ENCODE results near the gene LDB2.

GRCh38 chr4:16588651-16589050, 309.8 kb downstream of the LDB2 start:
- TF ChIP-seq CTCF (conservative IDR thresholded peaks at IDR 0.05; ENCODE audit: low read depth, low read length), result no peak
- no peak for TF ChIP-seq EZH2phosphoT487 (IDR thresholded peaks at IDR 0.05; ENCODE audit: borderline replicate concordance, low read length)
- TF ChIP-seq EZH2 (IDR thresholded peaks at IDR 0.05; ENCODE audit: low read length, unreplicated experiment), result no peak

All from PC-3 (cell line).